EH (cell line): Measurements from ENCODE around the gene ALDH6A1.

ENCODE experiments used
- DNase-seq: peaks from one replicate; pipeline ENCODE4 v3.0.0-alpha.2; 2015; ENCODE audit warnings: low read depth

ALDH6A1 gene

GRCh38 chr14:74049876-74050495 lies 34.3 kb downstream of the ALDH6A1 start:
- no peak for DNase-seq

- no peak for DNase-seq
Measured at GRCh38 chr14:74048281-74048680, 36.0 kb downstream of the ALDH6A1 start.

- no peak for DNase-seq
Measured at GRCh38 chr14:74045522-74045921, 38.7 kb downstream of the ALDH6A1 start.

- no peak for DNase-seq
Measured at GRCh38 chr14:74042296-74042695, 42.0 kb downstream of the ALDH6A1 start.

- DNase-seq: peak; percentile 62
Measured at GRCh38 chr14:74038020-74038859, 46.0 kb downstream of the ALDH6A1 start.

- DNase-seq: peak; percentile 65
Measured at GRCh38 chr14:74035556-74035955, 48.7 kb downstream of the ALDH6A1 start.

GRCh38 chr14:74034572-74034971 lies 49.7 kb downstream of the ALDH6A1 start:
- DNase-seq: no peak

- DNase-seq: no peak
Measured at GRCh38 chr14:74029136-74029535, 55.1 kb downstream of the ALDH6A1 start.

- no peak for DNase-seq
Measured at GRCh38 chr14:74022346-74022745, 61.9 kb downstream of the ALDH6A1 start.

- peak; percentile 74 for DNase-seq
Measured at GRCh38 chr14:74019408-74020137, 64.7 kb downstream of the ALDH6A1 start.

- peak; percentile 87 for DNase-seq
Measured at GRCh38 chr14:74018586-74019407, 65.5 kb downstream of the ALDH6A1 start, which contains the start of the genes BBOF1 and ENTPD5. Gene BBOF1 (plus strand): TSS chr14:74019349. CDS start chr14:74019479, 130 bp downstream. Gene ENTPD5 (minus strand): TSS chr14:74019288. CDS start chr14:73988102, 31,186 bp downstream.

- DNase-seq: peak; percentile 63
Measured at GRCh38 chr14:74018174-74018585, 66.1 kb downstream of the ALDH6A1 start.

GRCh38 chr14:74015963-74016362 lies 68.3 kb downstream of the ALDH6A1 start:
- no peak for DNase-seq

GRCh38 chr14:74015176-74015575 lies 69.1 kb downstream of the ALDH6A1 start:
- no peak for DNase-seq

GRCh38 chr14:74014299-74014698 lies 70.0 kb downstream of the ALDH6A1 start:
- DNase-seq: peak; percentile 19

- no peak for DNase-seq
Measured at GRCh38 chr14:74008843-74009499, 75.3 kb downstream of the ALDH6A1 start.
